Endothelial cell of umbilical vein (primary cell): ENCODE data around the gene NUP160. TPM values are rescaled to one million over a fixed set of nuclear protein-coding genes. Genes with fewer than 3 reads are reported as not detected.
"Not testable (repeated sequence)": the region's sequence is repeated elsewhere in the genome, so short reads cannot be mapped to it uniquely, and the experiment has no call there.

Source experiments
- BruUV-seq: library from RNA; stranded (reverse); fragments of 400-500 nt; replicated peaks from 2 replicates; lab custom pipeline; 2021; lab: Mats Ljungman, UMichigan
- CTCF ChIA-PET: fragments of 300-600, 350-600 bp; sonication (Branson Sonifier 250); formaldehyde crosslinking; loops from one replicate; lab custom pipeline; 2021; ENCODE audit warnings: antibody characterized with exemption, inconsistent platforms; lab: Charles Lee
- POLR2A ChIA-PET: fragments of 300-600, 350-600 bp; sonication (Branson Sonifier 250); formaldehyde crosslinking; loops from one replicate; lab custom pipeline; 2021; ENCODE audit warnings: antibody characterized with exemption, inconsistent platforms; lab: Charles Lee
- DNase-seq: peaks from one replicate; pipeline ENCODE4 v3.0.0-alpha.2; 2011; ENCODE audit warnings: low read depth, low spot score
- FAIRE-seq: peaks from 2 replicates; lab custom pipeline; 2011; peaks lifted over from hg19 to GRCh38; lab: Jason Lieb, UNC
- H2AFZ ChIP-seq: 2 replicates; pipeline ENCODE4 v1.6.0; 2012; ENCODE audit warnings: low read depth, low read length, control low read depth, inconsistent platforms
- H3K27ac ChIP-seq: 2 replicates; pipeline ENCODE4 v1.5.1; 2011; ENCODE audit warnings: low read depth, mild to moderate bottlenecking, control low read depth, low read length, moderate library complexity; ENCODE audit not compliant: insufficient read depth
- H3K27me3 ChIP-seq, 2 experiments: 2 replicates each; pipeline versions ENCODE4 v1.6.0 to v1.6.1; 2011; ENCODE audit warnings: low read length in 2 of 2, mixed read lengths in 1 of 2; ENCODE audit not compliant: control insufficient read depth in 2 of 2, insufficient read depth in 2 of 2
- H3K36me3 ChIP-seq, 2 experiments: 2 replicates in 1 of 2; 3 replicates in 1 of 2; pipeline ENCODE4 v1.5.1; 2011; ENCODE audit warnings: low read length in 2 of 2, mild to moderate bottlenecking in 1 of 2, moderate library complexity in 1 of 2; ENCODE audit not compliant: control insufficient read depth in 2 of 2, insufficient read depth in 2 of 2; ENCODE audit errors: extremely low read depth in 1 of 2
- H3K4me1 ChIP-seq: 3 replicates; pipeline ENCODE4 v1.5.1; 2011; ENCODE audit warnings: mild to moderate bottlenecking, low read length; ENCODE audit not compliant: control insufficient read depth, insufficient read depth; ENCODE audit errors: extremely low read depth
- H3K4me2 ChIP-seq: 2 replicates; pipeline ENCODE4 v1.6.1; 2011; ENCODE audit warnings: low read length, control low read depth, mixed read lengths; ENCODE audit not compliant: insufficient read depth
- H3K4me3 ChIP-seq, 3 experiments: fragments of 200-600 bp in 1 of 3; sonication (generic), shearing (Covaris generic) in 1 of 3; replicated peaks in 1 of 3; 2 replicates each; pipeline ENCODE4 v1.5.1; 2011 to 2016; ENCODE audit warnings: control low read depth in 3 of 3, low read length in 3 of 3, mild to moderate bottlenecking in 2 of 3, inconsistent platforms in 1 of 3, low read depth in 1 of 3, moderate library complexity in 1 of 3; ENCODE audit not compliant: insufficient read depth in 1 of 3
- H3K79me2 ChIP-seq: 2 replicates; pipeline ENCODE4 v1.6.0; 2012; ENCODE audit warnings: low read length, inconsistent platforms; ENCODE audit not compliant: control insufficient read depth, insufficient read depth
- H3K9ac ChIP-seq: replicated peaks from 2 replicates; pipeline ENCODE3; 2011; ENCODE audit warnings: low read length, control low read depth; ENCODE audit not compliant: insufficient read depth; ENCODE audit errors: extremely low read depth
- H3K9me1 ChIP-seq: replicated peaks from 3 replicates; pipeline ENCODE4 v1.6.0; 2011; ENCODE audit warnings: mild to moderate bottlenecking, low read length; ENCODE audit not compliant: control insufficient read depth, insufficient read depth; ENCODE audit errors: extremely low read depth
- H3K9me3 ChIP-seq: replicated peaks from 2 replicates; pipeline ENCODE4 v1.5.1; 2012; ENCODE audit warnings: low read length, inconsistent platforms; ENCODE audit not compliant: control insufficient read depth, insufficient read depth
- H4K20me1 ChIP-seq: replicated peaks from 2 replicates; pipeline ENCODE3; 2011; ENCODE audit warnings: mild to moderate bottlenecking, low read length; ENCODE audit not compliant: control insufficient read depth, insufficient read depth; ENCODE audit errors: extremely low read depth
- CTCF ChIP-seq, 2 donors: IDR thresholded peaks; 1 replicate in 1 of 2; 2 replicates in 1 of 2; pipeline ENCODE4 v1.5.1; 2011; ENCODE audit warnings: low read length in 2 of 2, mild to moderate bottlenecking in 2 of 2, moderate library complexity in 2 of 2, control low read depth in 1 of 2, inconsistent platforms in 1 of 2, low read depth in 1 of 2; ENCODE audit not compliant: insufficient read depth in 1 of 2; ENCODE audit errors: extremely low read depth in 1 of 2
- EZH2 ChIP-seq: IDR thresholded peaks from 2 replicates; pipeline ENCODE4 v1.6.1; 2012; ENCODE audit warnings: borderline replicate concordance, low read depth, mild to moderate bottlenecking, moderate library complexity, low read length, inconsistent platforms; ENCODE audit not compliant: severe bottlenecking
- FOS ChIP-seq: IDR thresholded peaks from 2 replicates; pipeline ENCODE4 v1.6.1; 2011; ENCODE audit warnings: mild to moderate bottlenecking, low read length, moderate library complexity, borderline replicate concordance; ENCODE audit not compliant: insufficient read depth
- GATA2 ChIP-seq: IDR thresholded peaks from 2 replicates; pipeline ENCODE4 v1.7.0; 2011; ENCODE audit warnings: low read depth, mild to moderate bottlenecking, moderate library complexity, mixed read lengths, low read length; ENCODE audit not compliant: insufficient read length, insufficient read depth
- JUN ChIP-seq: IDR thresholded peaks from 2 replicates; pipeline ENCODE4 v1.6.1; 2011; ENCODE audit warnings: borderline replicate concordance, low read depth; ENCODE audit not compliant: insufficient read length, insufficient read depth
- MYC ChIP-seq: IDR thresholded peaks from one replicate; pipeline ENCODE4 v1.6.1; 2011; ENCODE audit warnings: mild to moderate bottlenecking, low read depth, low read length
- POLR2A ChIP-seq: IDR thresholded peaks from 2 replicates; pipeline ENCODE4 v1.6.1; 2012; ENCODE audit warnings: low read depth, mild to moderate bottlenecking, control low read depth, low read length
- POLR2AphosphoS5 ChIP-seq: IDR thresholded peaks from 2 replicates; pipeline ENCODE4 v1.6.1; 2012; ENCODE audit warnings: low read depth, mild to moderate bottlenecking, control low read depth, low read length, moderate library complexity; ENCODE audit not compliant: insufficient read depth
- dilution Hi-C: fragments of 300-500 bp; cut with MboI; formaldehyde crosslinking; loops from one replicate; pipeline ENCODE4 v1.15.0; 2019; ENCODE audit warnings: low sequenced_read_pairs; ENCODE audit not compliant: extremely low pct_ligation_motif_present
- intact Hi-C: fragments of 100-400 bp; cut with micrococcal nuclease; formaldehyde crosslinking; loops from one replicate; pipeline ENCODE4 v1.10.0; 2022
- polyA plus RNA-seq, 4 experiments: library from polyadenylated mRNA; depleted of rRNA in 3 of 4; stranded (reverse) in 3 of 4; unstranded in 1 of 4; fragments of >200 nt; gene quantifications; 2 replicates each; pipeline versions ENCODE4 v1.2.1 to v1.2.3, GENCODE V29; 2011 to 2012; ENCODE audit warnings: missing spikeins in 1 of 4
- total RNA-seq: library from RNA; stranded (reverse); gene quantifications from 2 replicates; pipeline ENCODE4 v1.2.3, GENCODE V29; 2021
- TF ChIP-seq, protein P1 (sequence below): IDR thresholded peaks from 2 replicates; pipeline ENCODE4 v1.6.1; 2011; ENCODE audit not compliant: insufficient read depth, insufficient read length

Gene NUP160
- total and polyA plus RNA-seq, 2 donors (not counting 3 experiments of a cell fraction or from before 2014, with no cell fraction given): 15.4 to 39.6 TPM

GRCh38 chr11:47756208-47756607, 91.9 kb downstream of the NUP160 start:
- no TSS peak for BruUV-seq
- Histone ChIP-seq H3K79me2 (peaks cover 34% of the 10 kb centered on the region), H3K4me2 (no peak overlapping the region), H3K27me3 (no peaks in the 10 kb centered on the region), H3K9me3 (no peaks in the 10 kb centered on the region), H3K4me3 (no peak overlapping the region), H3K4me1 (no peaks in the 10 kb centered on the region), H3K27ac (no peak overlapping the region), H2AFZ (no peak overlapping the region), H3K36me3 (peaks cover 22 to 25% of the 10 kb centered on the region in 2 experiments), H4K20me1 (no peaks in the 10 kb centered on the region), H3K9ac (no peak overlapping the region), H3K9me1 (no peaks in the 10 kb centered on the region)
- dilution Hi-C loops (no loop called here), intact Hi-C loops (no loop called here)
- no peak for DNase-seq
- FAIRE-seq: no peak
- ChIA-PET POLR2A (no interaction called here), CTCF (no interaction called here)
- no peak for TF ChIP-seq MYC

GRCh38 chr11:47750725-47751124, 97.4 kb downstream of the NUP160 start:
- TF ChIP-seq GATA2 (no peak), POLR2AphosphoS5 (no peak), FOS (no peak), JUN (no peak), POLR2A (no peak), EZH2 (no peak), MYC (no peak), CTCF (IDR thresholded peaks at IDR 0.05; ENCODE audit: extremely low read depth in 1 of 2, insufficient read depth in 1 of 2, low read depth in 1 of 2, low read length in 2 of 2) (no peak)
- TF ChIP-seq, protein P1, sequence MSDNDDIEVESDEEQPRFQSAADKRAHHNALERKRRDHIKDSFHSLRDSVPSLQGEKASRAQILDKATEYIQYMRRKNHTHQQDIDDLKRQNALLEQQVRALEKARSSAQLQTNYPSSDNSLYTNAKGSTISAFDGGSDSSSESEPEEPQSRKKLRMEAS: no peak
- CTCF ChIA-PET: no interaction called here
- H4K20me1 ChIP-seq: no peaks in the 10 kb centered on the region
- no peak overlapping the region for H3K4me3 ChIP-seq
- H3K36me3 ChIP-seq: peaks cover 35 to 42% of the 10 kb centered on the region in 2 experiments
- no peak for FAIRE-seq
- no peak for DNase-seq
- dilution Hi-C loops: no loop called here
- intact Hi-C loops: no loop called here
- no peak overlapping the region for H3K4me2 ChIP-seq
- no TSS peak for BruUV-seq
- no peak overlapping the region for H3K9ac ChIP-seq
- H3K9me1 ChIP-seq: no peaks in the 10 kb centered on the region
- H3K79me2 ChIP-seq: peaks cover 17% of the 10 kb centered on the region
- no peak overlapping the region for H2AFZ ChIP-seq
- no peaks in the 10 kb centered on the region for H3K27me3 ChIP-seq
- no peaks in the 10 kb centered on the region for H3K9me3 ChIP-seq
- no peaks in the 10 kb centered on the region for H3K4me1 ChIP-seq
- POLR2A ChIA-PET: no interaction called here
- no peak overlapping the region for H3K27ac ChIP-seq

DNA sequence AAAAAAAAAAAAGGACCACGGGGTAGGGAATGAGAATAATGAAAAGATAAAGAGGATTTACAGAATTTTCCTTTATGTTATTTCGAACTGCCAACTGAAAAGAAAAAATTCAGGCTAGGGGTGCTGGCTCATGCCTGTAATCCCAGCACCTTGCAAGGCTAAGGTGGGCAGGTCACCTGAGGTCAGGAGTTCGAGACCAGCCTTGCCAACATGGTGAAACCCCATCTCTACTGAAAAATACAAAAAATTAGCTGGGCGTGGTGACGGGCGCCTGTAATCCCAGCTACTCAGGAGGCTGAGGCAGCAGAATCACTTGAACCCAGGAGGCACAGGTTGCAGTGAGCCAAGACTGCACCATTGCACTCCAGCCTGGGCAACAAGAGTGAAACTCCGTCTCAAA, 105.7 kb downstream of the NUP160 start:
- H2AFZ ChIP-seq, H3K4me3 ChIP-seq, intact Hi-C loops, H3K9me3 ChIP-seq, dilution Hi-C loops, DNase-seq, H3K79me2 ChIP-seq, H3K4me1 ChIP-seq, H3K9ac ChIP-seq, H4K20me1 ChIP-seq, FAIRE-seq, POLR2A ChIA-PET, BruUV-seq, H3K27me3 ChIP-seq, H3K4me2 ChIP-seq, H3K27ac ChIP-seq, H3K9me1 ChIP-seq, CTCF ChIA-PET: not testable (repeated sequence)
- H3K36me3 ChIP-seq: peaks cover 30% of the 10 kb centered on the region in 2 experiments
